Activated gamma-delta T cell (primary cell): ENCODE measurements around the gene CSNK1A1L.

Experiments used
- DNase-seq: peaks from one replicate; lab custom pipeline; 2025; lab: John Stamatoyannopoulos, UW

The CSNK1A1L gene

DNA sequence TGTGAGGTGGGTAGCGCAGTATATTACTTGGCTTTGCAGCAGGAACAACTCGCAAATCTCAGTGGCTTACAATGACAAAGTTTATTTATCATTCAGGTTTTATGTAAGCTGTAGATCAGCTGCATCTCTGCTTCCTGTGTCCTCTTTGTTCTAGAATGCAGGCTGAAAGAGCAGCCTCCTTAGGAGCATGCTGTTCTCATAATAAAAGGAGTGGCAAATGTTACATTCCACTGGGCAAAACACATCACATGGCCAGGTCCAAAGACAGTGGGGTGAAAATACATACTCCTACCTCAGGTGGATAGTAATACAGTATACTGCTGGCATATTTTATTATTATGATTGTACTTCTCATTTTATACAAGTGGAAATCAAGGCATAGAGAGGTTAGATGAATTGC is 1.2 kb upstream of the CSNK1A1L start:
- DNase-seq: no peak

DNA sequence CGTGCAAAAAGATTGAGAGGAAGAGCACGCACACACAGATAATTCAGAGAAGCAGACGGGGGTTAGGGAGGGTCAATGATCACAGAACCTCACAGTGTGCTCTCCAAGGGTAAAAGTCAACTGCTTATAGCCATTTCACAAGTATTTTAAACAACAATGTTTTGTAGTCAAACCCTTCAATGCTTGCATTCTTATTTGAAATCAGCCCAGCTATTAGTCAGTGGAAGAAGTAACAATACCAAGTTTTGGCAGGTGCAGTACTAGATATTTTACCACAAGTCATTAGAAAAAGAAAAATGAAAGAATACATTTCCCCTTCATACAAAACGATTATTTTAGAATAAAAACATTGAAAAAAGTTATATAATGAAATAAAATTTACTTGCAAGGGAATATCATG is 2.6 kb downstream of the CSNK1A1L start:
- DNase-seq: no peak

DNA sequence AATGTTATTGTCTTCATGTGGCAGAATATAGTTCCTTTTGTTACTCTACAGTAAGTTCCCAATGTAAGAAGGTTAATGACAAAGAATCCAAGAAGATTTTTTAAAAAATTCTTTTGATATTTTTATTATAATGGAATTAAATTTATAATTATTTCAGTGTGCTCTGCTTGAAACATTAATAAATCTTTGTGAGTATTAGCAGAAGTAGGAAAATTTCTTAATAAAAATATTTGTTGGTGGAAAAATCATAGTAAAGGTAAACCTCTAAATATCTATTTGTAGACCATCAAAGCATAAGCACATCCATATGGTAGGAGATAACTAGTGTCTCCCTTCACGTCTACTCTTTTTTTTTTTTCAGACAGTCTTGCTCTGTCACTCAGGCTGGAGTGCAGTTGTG is 4.3 kb downstream of the CSNK1A1L start:
- DNase-seq: no peak

DNA sequence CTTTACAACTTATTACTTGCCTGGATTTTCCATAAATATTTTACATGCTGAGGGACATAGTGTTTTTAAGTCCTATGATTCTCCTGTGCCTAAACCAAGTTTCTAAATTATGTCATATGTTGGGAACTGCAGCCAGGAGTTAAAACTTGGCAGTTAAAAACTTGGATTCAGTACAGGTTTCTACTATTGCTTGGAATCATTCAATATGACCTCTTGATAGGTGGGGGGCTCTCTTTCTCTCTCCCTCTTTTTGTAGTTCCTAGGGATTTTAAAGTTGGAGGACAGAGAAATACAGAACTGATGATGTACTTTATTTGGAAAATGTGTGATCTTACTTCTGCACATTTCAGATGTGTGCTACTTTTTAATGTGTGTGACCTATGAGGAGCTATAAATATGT is 4.7 kb downstream of the CSNK1A1L start:
- DNase-seq: no peak

DNA sequence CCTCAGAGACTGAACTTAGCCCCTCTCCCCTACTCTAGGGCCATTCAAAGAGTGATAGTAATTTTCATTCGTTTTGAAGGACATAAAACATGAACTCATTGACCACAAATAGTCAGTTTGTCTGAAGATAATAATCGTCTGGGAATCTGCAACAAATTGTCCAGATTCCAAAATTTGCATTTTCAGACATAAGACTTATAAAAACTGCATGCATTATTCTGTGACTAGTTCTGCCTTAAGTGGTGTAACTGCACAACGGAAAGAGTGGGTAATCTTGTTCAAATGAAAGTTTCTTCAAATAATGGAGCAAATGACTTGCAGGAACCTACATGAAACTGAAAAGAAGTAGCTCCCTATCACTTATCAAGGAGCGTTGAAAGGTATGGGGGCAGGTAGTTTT is 8.4 kb downstream of the CSNK1A1L start:
- no peak for DNase-seq

DNA sequence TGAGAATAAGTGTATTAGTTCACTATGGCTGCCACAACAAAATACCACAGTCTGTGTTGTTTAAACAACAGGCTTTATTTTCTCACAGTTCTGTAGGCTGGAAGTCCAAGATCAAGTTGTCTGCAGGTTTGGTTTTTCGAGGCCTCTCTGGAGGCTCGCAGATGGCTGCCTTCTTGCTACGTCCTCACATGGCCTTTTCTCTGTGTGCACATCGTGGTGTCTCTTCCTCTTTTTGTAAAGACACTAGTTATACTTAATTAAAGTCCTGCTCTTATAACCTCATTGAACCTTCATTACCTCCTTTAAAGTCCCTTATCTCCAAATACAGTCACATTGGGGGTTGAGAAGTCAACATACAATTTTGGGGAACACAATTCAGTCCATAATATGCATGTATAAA is 10.6 kb downstream of the CSNK1A1L start:
- DNase-seq: no peak

DNA sequence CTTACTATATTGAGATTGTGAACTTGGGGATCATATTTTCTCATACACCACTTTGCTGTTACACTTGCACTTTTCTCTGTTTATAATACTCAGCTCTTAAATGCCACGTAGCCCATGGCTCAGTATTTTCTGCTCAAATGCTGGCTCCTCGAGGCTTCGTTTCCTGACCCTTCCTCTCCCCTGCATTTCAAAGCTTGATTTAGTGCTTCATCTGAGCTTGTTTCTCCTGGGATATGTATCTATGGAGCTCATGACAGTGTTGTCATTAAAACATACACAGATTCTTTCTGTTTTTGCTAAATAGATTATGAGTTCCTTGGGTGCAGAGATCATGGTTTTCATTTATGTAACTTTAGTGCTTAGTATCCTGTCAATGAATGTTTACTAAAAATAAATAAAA is 11.4 kb downstream of the CSNK1A1L start:
- DNase-seq: no peak

DNA sequence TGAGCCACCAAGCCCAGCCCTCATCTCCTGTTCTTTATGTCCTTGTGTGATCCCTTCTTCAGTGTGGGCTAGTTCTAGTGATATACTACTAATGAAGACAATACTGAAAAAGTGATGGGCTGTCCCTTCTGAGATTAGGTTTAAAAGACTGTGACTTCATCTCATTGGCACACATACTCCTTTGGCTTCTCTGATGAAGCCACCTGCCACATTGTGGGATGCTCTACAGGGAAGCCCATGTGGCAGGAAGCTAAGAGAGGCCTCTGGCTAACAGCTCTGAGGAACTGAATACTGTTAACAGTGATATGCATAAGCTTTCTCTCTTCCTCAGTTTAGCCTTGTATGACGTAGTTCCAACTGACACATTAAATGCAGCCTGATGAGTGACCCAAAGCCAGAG is 13.6 kb downstream of the CSNK1A1L start:
- DNase-seq: no peak

DNA sequence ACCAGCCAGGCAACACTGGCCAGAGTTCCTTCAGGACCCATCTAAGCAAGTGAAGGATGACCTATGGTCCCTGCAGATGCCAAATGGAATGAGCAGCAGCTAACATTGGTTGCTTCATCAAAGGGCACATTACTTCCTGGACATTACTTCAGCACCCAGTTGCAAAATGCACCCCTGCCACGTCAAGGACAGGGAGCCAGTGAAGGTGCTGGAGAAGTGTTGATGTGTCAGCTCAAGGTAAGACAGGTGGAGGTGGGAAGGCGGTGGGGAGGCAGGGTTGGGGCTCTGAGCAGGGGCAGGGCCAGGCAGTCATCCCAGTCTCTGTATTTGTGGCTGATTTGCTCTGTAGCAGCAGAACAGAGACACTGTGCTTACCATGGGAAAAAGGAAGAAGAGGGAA is 14.6 kb downstream of the CSNK1A1L start:
- DNase-seq: no peak

DNA sequence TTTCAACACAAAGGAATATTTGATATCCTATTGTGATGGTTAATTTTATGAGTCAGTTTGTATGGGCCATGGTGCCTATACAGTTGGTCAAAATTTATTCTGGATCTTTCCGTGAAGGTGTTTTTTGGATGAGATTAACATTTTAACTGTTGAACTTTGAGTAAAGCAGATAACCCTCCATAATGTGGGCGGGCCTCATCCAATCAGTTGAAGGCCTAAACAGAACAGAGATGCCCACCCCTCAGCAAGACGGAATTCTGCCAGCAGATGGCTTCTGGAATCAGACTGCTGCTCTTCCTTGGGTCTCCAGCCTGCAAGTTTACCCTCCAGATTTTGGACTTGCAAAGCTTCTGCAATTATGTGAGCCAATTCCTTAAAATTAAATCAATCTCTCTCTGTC is 16.0 kb downstream of the CSNK1A1L start:
- DNase-seq: no peak

DNA sequence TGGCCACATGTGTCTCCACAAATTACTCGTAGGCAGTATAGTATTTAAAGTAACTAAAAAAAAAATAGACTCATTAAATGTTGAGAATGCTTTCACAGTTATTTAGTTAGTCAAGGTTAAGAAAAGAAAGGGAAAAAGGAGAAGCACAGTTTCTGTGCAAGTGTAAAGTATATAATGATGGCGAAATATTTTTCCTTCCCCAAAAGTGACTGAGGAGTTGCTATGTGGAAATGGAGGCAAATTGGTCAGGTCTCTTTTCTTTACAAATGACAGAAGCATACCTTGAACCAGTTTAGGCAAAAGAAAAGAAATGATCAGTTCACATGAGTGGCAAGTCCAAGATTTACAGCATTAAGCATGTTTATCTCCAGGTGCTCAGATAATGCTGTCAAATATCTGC is 18.0 kb downstream of the CSNK1A1L start:
- no peak for DNase-seq

DNA sequence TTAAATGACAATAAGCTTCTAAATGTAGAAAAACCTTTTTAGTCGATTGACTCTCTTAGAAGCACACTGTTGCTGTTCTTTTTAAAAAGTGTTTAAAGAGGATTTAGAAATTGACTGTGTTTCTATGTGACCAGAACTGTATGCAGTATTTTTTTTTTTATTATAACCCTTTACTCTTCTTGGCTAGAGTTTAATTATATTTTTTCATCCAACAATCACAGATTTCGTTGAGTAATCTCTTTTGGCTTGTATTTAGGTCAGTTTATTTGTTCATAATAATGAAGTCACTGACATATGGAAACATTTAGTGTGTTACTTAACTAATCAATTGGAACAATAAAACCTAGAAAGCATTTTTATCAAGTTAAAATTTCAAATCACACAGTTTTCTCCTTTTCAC is 19.9 kb downstream of the CSNK1A1L start:
- no peak for DNase-seq

DNA sequence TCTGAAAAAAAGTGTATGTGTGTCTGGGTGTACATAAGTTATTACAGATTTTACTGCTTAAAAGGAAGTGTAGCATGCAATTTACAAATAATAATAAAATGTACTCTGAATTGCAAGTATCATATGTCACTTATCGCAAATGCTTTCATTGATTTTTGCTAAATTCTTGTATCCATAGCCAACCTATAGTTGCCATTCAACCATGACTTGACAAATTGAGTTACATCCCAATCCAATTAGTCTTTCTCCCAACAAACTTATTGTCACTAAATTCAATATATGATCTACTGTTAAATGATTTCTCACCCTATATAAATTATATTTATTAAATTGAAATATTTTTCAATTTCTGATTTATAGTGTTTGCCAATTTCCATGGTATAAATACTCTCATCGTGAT is 28.6 kb downstream of the CSNK1A1L start:
- no peak for DNase-seq

DNA sequence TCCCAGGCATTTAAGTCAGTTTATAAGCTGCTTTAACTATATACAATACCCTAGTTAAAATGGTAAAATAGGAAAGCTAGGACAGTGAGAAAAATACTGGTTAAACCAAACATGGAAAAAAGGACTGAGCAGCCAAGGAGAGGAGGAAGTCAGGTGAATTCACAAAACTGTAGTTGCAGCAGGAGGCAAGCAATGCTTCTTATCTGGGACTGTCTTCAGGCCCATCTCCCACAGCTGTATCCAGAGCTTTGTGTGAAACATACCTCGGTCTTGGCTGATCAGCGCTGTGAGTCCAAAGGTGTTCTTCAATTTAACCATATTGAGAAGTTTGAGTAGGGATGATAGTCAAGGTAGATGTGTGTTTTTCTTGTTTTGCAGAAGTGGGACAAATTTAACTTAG is 30.3 kb downstream of the CSNK1A1L start:
- DNase-seq: no peak

DNA sequence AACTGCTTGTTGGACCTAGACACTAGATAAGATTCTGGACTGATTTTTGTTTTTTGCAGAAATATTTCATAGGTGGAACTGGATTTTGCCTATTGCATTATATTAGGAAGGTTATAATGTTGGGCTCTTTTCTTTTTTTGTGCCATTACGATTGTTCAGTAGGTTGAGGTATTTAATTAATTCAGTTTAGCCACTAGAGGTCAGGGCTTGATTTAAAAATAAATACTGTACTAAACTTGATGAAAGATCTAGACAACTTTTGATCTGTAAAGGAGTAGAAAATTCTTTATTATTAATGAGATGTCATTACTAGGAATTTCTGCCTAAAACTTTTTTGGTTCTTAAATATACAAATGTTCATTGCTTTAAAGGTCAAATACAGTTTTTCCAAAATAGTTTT is 30.8 kb downstream of the CSNK1A1L start:
- DNase-seq: no peak

DNA sequence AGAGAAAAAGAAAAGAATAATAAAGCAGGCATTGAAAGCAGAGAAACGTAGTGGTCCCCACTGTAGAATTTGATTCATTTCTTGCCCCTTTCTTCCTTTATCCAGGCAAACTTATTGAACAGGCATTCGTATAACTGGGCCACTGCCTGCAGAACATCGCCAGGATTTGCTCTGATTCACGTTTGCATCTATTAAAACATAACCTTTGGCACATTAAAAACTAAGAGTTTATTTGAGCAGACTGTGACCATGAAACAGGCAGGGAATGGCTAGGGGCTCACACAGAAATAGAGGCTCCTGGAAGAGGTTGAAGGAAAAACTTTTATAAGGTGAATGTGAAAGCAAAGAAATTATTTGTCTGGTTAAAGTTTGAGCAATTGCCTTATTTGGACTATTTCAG is 33.4 kb downstream of the CSNK1A1L start:
- no peak for DNase-seq

DNA sequence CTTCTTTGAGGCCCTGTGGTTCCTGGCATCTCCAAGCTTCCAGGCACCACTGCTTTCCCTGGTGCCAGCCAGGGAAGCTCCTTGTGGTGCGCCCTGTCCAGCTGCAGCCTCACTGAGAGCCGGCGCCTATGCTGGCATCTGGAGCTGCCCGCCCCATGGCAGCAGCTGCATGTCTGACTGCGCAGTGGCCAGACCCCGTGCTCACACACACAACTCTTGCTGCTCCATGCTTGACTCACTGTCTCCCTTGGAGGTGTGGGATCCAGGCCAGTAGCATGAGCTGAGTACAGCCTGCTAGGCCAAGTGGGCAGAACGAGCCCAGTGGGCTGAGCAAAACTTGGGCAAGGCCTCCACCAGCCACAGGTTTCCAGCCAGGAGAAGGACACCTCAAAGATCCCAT is 34.5 kb downstream of the CSNK1A1L start:
- DNase-seq: no peak

DNA sequence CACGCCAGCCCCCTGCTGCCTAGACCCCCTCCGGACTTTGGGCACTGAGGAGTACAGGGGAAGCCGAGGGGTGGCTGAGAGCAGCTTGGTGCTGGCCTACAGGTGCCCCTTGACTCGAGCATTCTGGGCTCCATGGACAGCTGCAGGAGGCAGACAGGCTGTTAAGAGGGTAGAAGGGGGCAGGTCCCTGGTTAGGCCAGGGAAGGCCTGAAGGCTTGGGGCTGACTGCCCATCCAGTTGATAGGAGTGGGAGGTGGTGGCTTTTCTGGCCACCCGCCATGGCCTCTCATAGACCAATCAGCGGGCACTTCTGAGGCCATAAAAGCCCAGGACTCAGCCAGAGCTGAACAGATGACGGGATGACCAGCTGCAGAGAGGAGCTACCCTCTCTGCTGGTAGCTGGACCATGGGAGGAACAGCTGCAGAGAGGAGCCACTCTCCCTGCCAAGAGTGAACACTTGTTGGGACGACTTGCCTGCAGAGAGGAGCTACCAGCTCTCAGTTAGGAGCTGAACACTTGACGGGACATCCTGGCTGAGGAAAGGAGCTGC is 35.2 kb downstream of the CSNK1A1L start:
- DNase-seq: no peak

DNA sequence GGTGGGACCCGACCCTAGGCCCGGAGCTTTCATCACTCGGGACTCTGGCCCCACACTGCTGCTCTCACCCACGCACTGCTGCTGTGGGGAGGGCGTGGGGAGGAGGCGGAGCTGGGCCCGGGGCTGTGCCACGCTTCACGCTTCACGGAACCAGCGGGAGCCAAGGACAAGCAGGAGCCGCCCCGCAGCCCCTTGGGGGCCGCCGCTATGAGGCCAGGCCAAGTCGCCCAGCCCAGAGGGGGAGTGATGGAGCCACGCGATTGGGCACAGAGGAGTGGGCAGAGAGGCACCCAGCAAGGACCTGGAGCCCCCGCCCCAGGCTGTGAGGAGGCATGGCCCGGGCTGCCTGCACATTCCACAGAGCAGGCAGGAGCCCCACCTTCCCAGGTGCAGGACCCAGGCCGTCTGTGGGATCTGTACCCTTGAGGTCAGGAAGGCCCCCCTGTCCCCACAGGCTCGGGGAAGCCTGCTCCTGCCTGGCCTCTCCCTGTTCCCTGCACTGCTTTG is 35.8 kb downstream of the CSNK1A1L start:
- no peak for DNase-seq

DNA sequence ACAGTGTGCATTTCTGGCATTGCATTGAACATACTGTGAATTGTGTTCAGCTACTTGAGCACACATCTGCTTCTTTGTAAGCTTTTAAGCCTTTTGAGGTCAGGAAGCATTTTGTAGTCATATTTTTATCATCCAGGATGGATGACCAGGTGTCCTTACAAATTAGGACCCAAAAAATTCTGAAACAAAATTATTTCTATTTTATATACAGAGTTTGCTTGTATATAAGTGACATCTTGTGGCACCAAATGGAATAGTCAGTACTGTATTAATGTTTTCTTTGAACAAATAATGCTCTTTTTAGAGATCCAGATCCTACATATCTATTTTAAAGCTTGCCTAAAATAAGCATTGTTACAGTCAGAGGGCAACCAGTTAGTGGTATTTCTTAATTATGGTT is 36.5 kb downstream of the CSNK1A1L start:
- no peak for DNase-seq

DNA sequence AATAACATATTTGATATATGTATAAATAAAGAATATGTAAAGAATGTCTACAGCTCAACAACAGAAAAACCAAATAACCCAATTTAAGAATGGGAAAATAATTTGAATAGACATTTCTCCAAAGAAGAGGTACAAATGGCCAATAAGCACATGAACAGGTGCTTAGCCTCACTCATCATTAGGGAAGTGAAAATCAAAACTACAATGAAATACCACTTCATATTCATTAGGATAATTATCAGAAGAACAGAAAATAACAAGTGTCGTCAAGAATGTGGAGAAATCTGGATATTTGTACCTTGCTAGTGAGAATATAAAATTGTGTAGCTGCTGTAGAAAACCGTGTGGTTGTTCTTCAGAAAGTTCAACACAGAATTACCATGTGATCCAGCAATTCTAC is 37.6 kb downstream of the CSNK1A1L start:
- DNase-seq: no peak

DNA sequence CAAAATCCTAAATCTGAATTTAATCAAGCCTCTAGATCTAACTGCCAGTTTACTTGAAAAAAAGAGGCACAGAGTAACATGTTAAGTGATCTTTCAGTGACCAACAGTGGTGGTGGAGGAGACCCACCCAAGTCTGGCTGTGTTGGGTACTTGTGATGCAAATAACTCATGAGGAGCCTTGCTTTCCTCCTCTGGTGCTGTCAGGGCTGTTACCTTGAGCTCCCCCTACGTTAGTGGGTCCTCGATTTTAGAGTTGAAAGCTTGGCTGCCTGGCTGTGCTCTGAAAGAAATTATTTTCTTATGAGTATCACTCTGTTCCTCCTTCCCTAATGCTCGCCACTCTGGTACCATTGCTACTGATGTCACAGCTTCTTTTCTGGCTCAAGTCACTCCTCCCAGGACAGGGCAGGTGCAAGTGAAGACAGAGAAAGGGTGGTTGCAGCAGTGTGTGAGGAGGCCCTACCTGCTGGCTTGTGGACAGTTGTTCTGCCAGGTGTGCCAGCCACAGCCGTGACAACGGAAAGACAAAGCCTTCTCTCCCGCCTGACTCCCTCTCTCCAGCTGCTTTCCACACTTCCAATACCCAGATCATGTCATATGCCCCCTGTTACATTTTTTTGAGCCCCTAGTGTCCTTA is 39.5 kb downstream of the CSNK1A1L start:
- no peak for DNase-seq

DNA sequence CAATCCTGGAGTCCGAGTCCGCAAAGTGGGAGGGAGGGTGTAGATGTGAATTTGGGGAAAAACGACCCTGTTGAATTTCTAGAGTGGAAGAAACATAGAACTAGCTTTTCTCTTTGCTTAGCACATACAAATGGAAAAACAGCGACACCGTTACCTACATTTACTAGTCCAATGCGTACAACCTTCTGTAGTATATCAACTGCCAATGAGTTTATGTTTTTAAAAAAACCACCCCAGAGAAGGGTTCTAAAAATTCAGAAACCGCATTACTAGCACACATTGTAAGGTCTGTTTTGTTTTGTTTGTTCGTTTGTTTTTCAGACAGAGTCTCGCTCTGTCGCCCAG is 45.6 kb downstream of the CSNK1A1L start:
- DNase-seq: no peak
